ENCODE results near the gene SPTLC2. TPM values are rescaled to one million over a fixed set of nuclear protein-coding genes. Genes with fewer than 3 reads are reported as not detected.
"Not testable (repeated sequence)": the region's sequence is repeated elsewhere in the genome, so short reads cannot be mapped to it uniquely, and the experiment has no call there.

The SPTLC2 gene
- total RNA-seq, 2 donors from 2014 or later, result 44.0 to 65.7 TPM

DNA sequence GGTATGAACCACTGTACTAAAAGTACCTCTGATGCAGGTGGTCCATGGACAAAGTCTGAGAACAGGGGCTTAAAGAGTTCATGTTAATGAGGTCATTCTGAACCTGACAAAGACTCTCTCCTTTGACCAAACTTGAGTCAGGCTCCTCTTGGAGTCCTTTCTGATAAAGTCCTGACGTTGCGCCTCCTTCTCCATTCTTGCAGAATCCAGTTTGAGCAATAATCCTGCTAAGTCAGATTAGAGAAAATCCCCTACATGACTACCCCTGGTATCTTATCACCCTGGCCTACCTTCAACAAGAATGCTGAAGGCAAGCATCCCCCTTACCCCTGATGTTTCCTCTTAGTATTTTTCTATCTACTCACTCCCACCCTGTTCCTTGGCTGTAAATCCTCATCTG lies 71.9 kb downstream of the SPTLC2 start:
- H3K4me3 Mint-ChIP-seq, result no peak overlapping the region
- peaks cover 22 to 28% of the 10 kb centered on the region in 2 donors for H3K4me1 Mint-ChIP-seq (ENCODE audit: low read depth in 2 of 2)
- H3K36me3 Mint-ChIP-seq, result peaks cover 4% of the 10 kb centered on the region
- ATAC-seq, result no peak
- peak overlapping the region; percentile 12 to 90 for H3K27ac Mint-ChIP-seq
- no peaks in the 10 kb centered on the region for H3K27me3 Mint-ChIP-seq
- no peak for DNase-seq (ENCODE audit: low spot score)
- H3K9me3 Mint-ChIP-seq, result no peaks in the 10 kb centered on the region

- peaks cover 4% of the 10 kb centered on the region for H3K36me3 Mint-ChIP-seq
- H3K27ac Mint-ChIP-seq, result peak overlapping the region; percentile 58 to 90
- H3K4me3 Mint-ChIP-seq, result no peak overlapping the region
- DNase-seq (ENCODE audit: low spot score) (no peak), ATAC-seq (no peak)
- peaks cover 22 to 28% of the 10 kb centered on the region in 2 donors for H3K4me1 Mint-ChIP-seq (ENCODE audit: low read depth in 2 of 2)
- no peaks in the 10 kb centered on the region for H3K9me3 Mint-ChIP-seq
- H3K27me3 Mint-ChIP-seq, result no peaks in the 10 kb centered on the region
Observed at GRCh38 chr14:77543637-77544334, 72.7 kb downstream of the SPTLC2 start.

GRCh38 chr14:77543240-77543551 lies 73.2 kb downstream of the SPTLC2 start:
- Mint-ChIP-seq H3K9me3 (no peaks in the 10 kb centered on the region), H3K4me3 (no peak overlapping the region), H3K4me1 (ENCODE audit: low read depth in 2 of 2) (peaks cover 23 to 28% of the 10 kb centered on the region in 2 donors), H3K27me3 (no peaks in the 10 kb centered on the region), H3K36me3 (peaks cover 4% of the 10 kb centered on the region), H3K27ac (peak overlapping the region; percentile 58 to 90)
- DNase-seq (ENCODE audit: low spot score), result no peak
- no peak for ATAC-seq

DNA sequence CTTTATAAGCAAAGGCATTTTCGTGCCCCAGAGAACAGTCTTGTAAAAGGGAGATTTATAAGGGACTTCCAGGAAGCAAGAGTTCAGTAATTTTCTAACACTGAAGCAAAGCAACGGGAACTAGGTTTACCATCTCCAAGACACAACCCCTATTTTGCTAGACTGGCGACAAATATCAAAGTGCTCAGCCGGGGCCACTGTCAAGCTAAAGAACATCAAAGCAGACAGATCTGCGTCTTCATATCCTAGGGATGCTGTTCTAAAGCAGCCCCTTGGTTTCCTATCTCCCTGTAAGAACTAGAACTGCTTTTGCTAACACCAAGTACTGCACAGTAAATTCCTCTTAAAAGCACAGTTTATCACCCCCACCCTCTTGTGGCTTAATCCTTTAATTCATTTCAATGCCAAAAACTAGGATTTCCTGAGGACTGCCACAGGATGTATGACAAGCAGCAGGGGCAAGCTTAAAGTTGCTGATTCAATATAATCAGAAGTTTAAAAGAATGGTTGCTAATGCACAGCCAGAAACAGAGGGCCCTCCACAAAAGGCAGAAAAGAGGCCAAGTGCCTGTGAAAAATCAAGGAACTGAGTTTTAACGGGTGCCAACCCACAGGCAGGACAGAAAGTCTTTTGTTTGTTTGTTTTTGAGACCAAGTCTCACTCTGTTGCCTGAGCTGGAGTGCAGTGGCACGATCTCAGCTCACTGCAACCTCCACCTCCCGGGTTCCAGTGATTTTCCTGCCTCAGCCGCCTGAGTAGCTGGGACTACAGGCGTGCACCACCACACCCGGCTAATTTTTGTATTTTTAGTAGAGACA lies 73.8 kb downstream of the SPTLC2 start:
- no peaks in the 10 kb centered on the region for H3K9me3 Mint-ChIP-seq
- peak overlapping the region; percentile 58 to 90 for H3K27ac Mint-ChIP-seq
- ATAC-seq (peak in 1 of 2 donors; percentile 52), DNase-seq (ENCODE audit: low spot score) (no peak)
- no peaks in the 10 kb centered on the region for H3K27me3 Mint-ChIP-seq
- peak overlapping the region; percentile 75 for H3K4me3 Mint-ChIP-seq
- H3K36me3 Mint-ChIP-seq, result peaks cover 4% of the 10 kb centered on the region
- H3K4me1 Mint-ChIP-seq (ENCODE audit: low read depth in 2 of 2), result peaks cover 27 to 34% of the 10 kb centered on the region in 2 donors

- Mint-ChIP-seq H3K4me1 (ENCODE audit: low read depth in 2 of 2) (peaks cover 27 to 34% of the 10 kb centered on the region in 2 donors), H3K4me3 (peak overlapping the region; percentile 75)
- peak in 1 of 2 donors; percentile 74 for ATAC-seq
Observed at GRCh38 chr14:77541905-77542304, 74.5 kb downstream of the SPTLC2 start.

GRCh38 chr14:77536951-77537350 lies 79.5 kb downstream of the SPTLC2 start:
- peaks cover 8 to 16% of the 10 kb centered on the region in 2 donors for H3K4me1 Mint-ChIP-seq (ENCODE audit: low read depth in 2 of 2)
- not testable (repeated sequence) for H3K9me3 Mint-ChIP-seq; H3K27me3 Mint-ChIP-seq; DNase-seq (ENCODE audit: low spot score); H3K36me3 Mint-ChIP-seq; H3K27ac Mint-ChIP-seq; ATAC-seq; H3K4me3 Mint-ChIP-seq

More at GRCh38 chr14:77541905-77542304, 74.5 kb downstream of the SPTLC2 start:
- no peak for DNase-seq (ENCODE audit: low spot score)
- Mint-ChIP-seq H3K27me3 (no peaks in the 10 kb centered on the region), H3K27ac (peak overlapping the region; percentile 58 to 90), H3K9me3 (no peaks in the 10 kb centered on the region), H3K36me3 (peaks cover 4% of the 10 kb centered on the region)

GRCh38 chr14:77531071-77531470 lies 85.4 kb downstream of the SPTLC2 start:
- no peak for ATAC-seq
- H3K27ac Mint-ChIP-seq, result peak overlapping the region in 1 of 2 donors; percentile 11
- H3K4me1 Mint-ChIP-seq (ENCODE audit: low read depth in 2 of 2), result peaks cover 5 to 14% of the 10 kb centered on the region in 2 donors

DNA sequence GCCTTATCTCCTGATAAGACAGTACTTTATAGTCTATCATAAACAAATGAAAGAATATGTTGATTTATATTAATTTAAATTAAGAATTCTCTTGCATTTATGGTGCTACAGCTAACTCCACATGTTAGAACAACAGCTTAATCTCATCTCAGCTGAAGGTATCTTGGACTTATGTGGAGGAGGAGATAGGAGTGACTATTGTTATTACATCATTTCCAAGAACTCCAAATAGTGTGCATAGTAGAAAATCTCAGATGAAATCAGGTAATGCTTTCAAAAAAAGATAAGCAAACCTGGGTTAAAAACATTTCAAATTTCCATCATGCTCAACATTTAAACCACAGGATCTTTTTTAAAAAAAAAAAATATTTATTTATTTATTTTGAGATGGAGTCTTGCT lies 86.5 kb downstream of the SPTLC2 start:
- H3K9me3 Mint-ChIP-seq, result no peaks in the 10 kb centered on the region
- H3K27ac Mint-ChIP-seq, result no peak overlapping the region
- H3K27me3 Mint-ChIP-seq, result no peaks in the 10 kb centered on the region
- no peaks in the 10 kb centered on the region for H3K36me3 Mint-ChIP-seq
- H3K4me3 Mint-ChIP-seq, result no peak overlapping the region
- peaks cover 5 to 10% of the 10 kb centered on the region in 2 donors for H3K4me1 Mint-ChIP-seq (ENCODE audit: low read depth in 2 of 2)
- DNase-seq (ENCODE audit: low spot score) (no peak), ATAC-seq (no peak)

More at GRCh38 chr14:77531071-77531470, 85.4 kb downstream of the SPTLC2 start:
- H3K36me3 Mint-ChIP-seq, result peaks cover 8% of the 10 kb centered on the region
- no peaks in the 10 kb centered on the region for H3K9me3 Mint-ChIP-seq
- no peak for DNase-seq (ENCODE audit: low spot score)
- H3K4me3 Mint-ChIP-seq, result no peak overlapping the region
- no peaks in the 10 kb centered on the region for H3K27me3 Mint-ChIP-seq

DNA sequence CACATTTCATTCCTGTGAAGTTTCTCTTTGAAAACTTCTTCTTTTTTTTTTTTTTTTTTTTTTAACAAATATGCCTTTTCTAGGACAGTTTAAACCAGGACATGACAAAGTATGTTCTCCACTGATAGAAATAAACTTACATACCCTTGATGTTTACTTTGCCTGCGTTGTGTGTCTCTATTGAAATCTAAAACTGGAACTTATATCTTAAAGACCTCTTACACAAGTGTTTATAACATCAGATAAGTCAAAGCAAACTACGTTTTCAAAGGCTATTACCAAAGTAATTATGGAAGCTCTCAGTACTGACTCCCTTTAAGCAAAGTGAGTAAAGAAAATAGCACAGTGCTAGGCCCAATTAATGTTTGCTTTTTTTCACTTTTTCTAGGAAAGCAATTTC lies 87.2 kb downstream of the SPTLC2 start:
- Mint-ChIP-seq H3K4me3 (no peak overlapping the region), H3K9me3 (no peaks in the 10 kb centered on the region), H3K27ac (no peak overlapping the region), H3K36me3 (no peaks in the 10 kb centered on the region), H3K27me3 (no peaks in the 10 kb centered on the region), H3K4me1 (ENCODE audit: low read depth in 2 of 2) (peaks cover 5 to 12% of the 10 kb centered on the region in 2 donors)
- ATAC-seq, result no peak
- no peak for DNase-seq (ENCODE audit: low spot score)

- not testable (repeated sequence) for H3K27ac Mint-ChIP-seq, ATAC-seq, H3K9me3 Mint-ChIP-seq
Observed at GRCh38 chr14:77528701-77529100, 87.7 kb downstream of the SPTLC2 start.

DNA sequence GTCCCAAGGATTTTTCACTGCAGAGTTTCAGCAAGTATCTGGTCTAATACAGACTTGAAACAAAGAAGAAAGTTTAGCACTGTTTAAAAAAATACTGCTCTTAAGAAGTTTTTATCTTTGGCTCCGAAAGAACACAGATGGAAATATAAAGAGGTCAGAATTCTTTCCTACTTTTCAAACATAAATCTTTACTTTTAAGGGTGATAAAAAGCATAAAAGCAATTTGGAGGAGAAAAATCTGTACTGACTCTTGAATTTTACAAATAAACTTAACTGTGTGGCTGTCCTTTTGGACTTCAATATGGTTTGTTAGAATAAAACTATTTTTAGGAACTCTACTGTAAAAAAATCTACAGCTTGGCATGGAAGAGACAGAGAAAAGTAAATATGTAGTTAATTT lies 90.2 kb downstream of the SPTLC2 start:
- H3K4me1 Mint-ChIP-seq (ENCODE audit: low read depth in 2 of 2), result peaks cover 5 to 12% of the 10 kb centered on the region in 2 donors
- DNase-seq (ENCODE audit: low spot score), result no peak
- no peak overlapping the region for H3K27ac Mint-ChIP-seq
- H3K36me3 Mint-ChIP-seq, result no peaks in the 10 kb centered on the region
- no peaks in the 10 kb centered on the region for H3K9me3 Mint-ChIP-seq
- no peak for ATAC-seq
- no peak overlapping the region for H3K4me3 Mint-ChIP-seq
- no peaks in the 10 kb centered on the region for H3K27me3 Mint-ChIP-seq

More at GRCh38 chr14:77528701-77529100, 87.7 kb downstream of the SPTLC2 start:
- H3K4me1 Mint-ChIP-seq (ENCODE audit: low read depth in 2 of 2), result peaks cover 5 to 12% of the 10 kb centered on the region in 2 donors
- H3K4me3 Mint-ChIP-seq; DNase-seq (ENCODE audit: low spot score); H3K36me3 Mint-ChIP-seq; H3K27me3 Mint-ChIP-seq: not testable (repeated sequence)

GRCh38 chr14:77524536-77524935 lies 91.9 kb downstream of the SPTLC2 start:
- Mint-ChIP-seq H3K27ac (no peak overlapping the region), H3K36me3 (peaks cover 16% of the 10 kb centered on the region), H3K4me3 (no peak overlapping the region), H3K27me3 (no peaks in the 10 kb centered on the region), H3K9me3 (no peaks in the 10 kb centered on the region), H3K4me1 (ENCODE audit: low read depth in 2 of 2) (peaks cover 0 to 6% of the 10 kb centered on the region in 2 donors)
- ATAC-seq (no peak), DNase-seq (ENCODE audit: low spot score) (no peak)

DNA sequence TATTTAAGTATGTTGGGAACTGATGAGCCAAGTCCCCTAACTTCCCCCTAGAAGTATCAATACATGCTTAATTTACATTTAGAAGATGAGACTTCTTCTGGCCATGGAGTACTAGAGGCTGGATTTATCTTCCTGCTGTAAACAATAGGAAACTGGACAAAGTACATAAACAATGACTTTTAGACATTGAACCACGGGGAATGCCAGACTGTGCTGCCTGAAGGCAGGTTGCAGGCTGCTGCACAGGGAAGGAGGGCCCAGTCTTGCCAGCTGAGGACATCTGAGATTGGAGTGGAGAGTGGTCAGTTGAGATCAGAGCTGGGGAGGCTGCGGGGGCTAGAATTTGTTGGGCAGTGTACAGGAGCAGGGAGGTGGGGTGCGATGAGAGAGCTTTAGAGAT lies 93.3 kb downstream of the SPTLC2 start:
- H3K27me3 Mint-ChIP-seq, result no peaks in the 10 kb centered on the region

GRCh38 chr14:77520555-77520954 lies 95.9 kb downstream of the SPTLC2 start:
- H3K27ac Mint-ChIP-seq, result no peak overlapping the region
- no peak overlapping the region for H3K4me3 Mint-ChIP-seq
- peaks cover 0 to 6% of the 10 kb centered on the region in 2 donors for H3K4me1 Mint-ChIP-seq (ENCODE audit: low read depth in 2 of 2)
- ATAC-seq (no peak), DNase-seq (ENCODE audit: low spot score) (no peak)
- peaks cover 21% of the 10 kb centered on the region for H3K36me3 Mint-ChIP-seq
- H3K9me3 Mint-ChIP-seq, result no peaks in the 10 kb centered on the region
- H3K27me3 Mint-ChIP-seq, result no peaks in the 10 kb centered on the region

More for the DNA sequence above, 93.3 kb downstream of the SPTLC2 start:
- H3K4me3 Mint-ChIP-seq, result no peak overlapping the region
- H3K4me1 Mint-ChIP-seq (ENCODE audit: low read depth in 2 of 2), result peaks cover 0 to 6% of the 10 kb centered on the region in 2 donors
- H3K27ac Mint-ChIP-seq, result peak overlapping the region in 1 of 2 donors; percentile 9
- ATAC-seq (no peak), DNase-seq (ENCODE audit: low spot score) (no peak)
- no peaks in the 10 kb centered on the region for H3K9me3 Mint-ChIP-seq
- H3K36me3 Mint-ChIP-seq, result peaks cover 16% of the 10 kb centered on the region

All from natural killer cell treated with Interleukin-12 subunit alpha and Interleukin-12 subunit beta and Interleukin-15 and Interleukin-18, amount 100 ng/mL, for 72 hours (primary cell).